ENCODE data around the gene CDK11B.
A peak's percentile ranks its signal among the peaks of the same experiment; 100 is the strongest.
"Not testable (repeated sequence)": the region's sequence is repeated elsewhere in the genome, so short reads cannot be mapped to it uniquely, and the experiment has no call there.

The CDK11B gene

DNA sequence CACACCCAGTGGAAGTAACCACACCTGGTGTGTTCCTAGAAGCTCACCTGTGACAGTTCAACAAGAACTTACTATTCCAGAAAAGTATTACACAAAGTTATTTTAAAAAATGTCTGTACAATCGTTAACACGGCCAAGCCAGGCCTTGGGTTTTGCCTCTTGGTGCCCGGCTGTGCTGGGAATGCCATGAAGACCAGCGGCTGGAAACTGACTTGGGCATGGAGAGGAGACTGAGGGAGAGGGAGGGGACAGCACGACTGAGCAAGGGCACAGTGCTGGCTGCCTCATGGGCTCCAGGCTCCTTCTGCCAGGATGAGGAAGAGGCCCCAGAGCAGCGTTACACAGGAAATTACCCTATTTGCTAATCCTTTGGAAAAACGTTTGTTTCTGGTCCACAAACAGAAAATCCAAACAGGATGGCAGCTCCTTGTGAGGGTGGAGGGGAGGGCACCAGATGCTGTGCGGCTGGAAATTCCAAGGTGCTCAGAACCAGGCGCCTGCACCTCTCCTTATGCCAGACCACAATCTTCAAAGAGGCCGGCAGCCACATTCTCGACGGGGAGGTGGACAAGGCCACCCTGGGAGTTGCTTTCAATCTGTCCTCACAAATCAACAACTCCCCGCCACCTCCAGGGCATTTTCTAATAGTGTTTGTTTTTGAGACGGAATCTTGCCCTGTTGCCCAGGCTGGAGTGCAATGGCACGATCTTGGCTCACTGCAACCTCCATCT lies 4.2 kb upstream of the CDK11B start:
- DNase-seq (ENCODE audit: extremely low read depth in 1 of 2, low read depth in 1 of 2) = not testable (repeated sequence)

DNA sequence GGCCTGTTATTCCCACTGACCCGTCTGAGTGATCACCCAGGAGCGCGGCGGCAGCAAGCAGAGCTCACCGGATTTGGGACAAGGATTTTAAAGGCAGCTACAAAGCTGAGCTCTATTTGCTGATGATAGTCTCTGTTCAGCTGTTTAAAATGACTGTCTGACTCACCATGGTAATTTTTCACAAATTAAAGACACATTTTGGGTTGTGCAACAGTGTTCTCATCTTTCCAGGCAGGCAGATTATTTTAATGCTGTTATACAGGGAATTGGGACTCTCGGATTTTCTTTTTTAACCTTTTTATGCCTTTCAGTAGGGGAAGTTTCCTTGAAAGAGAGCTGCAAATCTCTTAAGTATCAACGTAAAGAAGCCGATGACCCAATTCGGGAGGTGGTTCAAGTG lies 3.6 kb upstream of the CDK11B start:
- not testable (repeated sequence) for DNase-seq (ENCODE audit: extremely low read depth in 1 of 2, low read depth in 1 of 2)

DNA sequence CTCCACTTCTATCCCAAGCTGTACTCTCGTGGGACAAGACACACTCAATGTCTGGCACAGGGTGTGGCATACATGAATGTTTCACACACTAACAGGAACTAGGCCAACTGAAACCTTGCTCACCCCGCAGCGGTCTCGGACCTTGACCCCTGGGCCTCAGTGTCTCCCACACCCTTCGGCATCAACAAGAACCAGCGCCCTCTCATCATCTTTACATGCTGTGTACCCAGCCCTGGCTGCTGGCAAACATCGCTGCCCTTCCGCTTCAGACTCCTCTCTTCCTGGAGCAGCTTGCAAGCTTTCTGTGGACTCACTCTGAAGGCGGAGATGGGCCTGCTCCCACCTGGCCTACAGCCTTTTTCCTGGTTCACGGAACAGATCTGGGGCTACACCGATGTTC lies 10.5 kb downstream of the CDK11B start:
- DNase-seq (ENCODE audit: extremely low read depth in 1 of 2, low read depth in 1 of 2) = not testable (repeated sequence)

DNA sequence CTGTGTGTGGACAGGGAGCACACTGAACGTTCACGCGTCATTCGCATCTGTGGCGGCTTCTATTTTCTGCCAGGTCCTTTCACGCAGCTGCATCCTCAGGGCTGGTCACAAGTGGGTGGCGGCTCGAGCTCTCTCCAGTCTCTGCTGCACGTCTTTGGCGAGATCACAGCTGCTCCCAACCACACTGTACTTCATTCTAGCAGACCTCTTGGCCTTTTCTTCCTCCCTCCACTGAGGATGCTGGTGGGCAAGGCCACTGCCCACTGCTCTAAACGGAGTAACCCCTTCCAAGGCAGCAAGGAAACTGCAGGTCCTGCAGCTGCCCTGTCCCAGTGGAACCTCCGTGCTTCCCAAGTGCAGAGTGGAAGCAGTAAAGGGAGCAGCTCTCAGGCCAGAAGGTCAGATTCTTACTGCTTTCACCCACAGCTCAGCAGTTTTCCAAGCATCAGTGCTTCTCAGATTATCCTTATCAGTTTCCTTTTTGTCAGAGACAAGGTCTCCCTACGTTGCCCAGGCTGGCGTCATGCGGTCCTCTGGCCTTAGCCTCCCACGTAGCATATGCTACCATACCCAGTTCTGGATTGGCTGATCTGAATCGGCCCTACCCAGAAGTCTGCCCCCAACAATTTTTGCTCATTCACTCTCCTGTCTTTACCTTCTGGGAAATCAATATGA lies 11.1 kb downstream of the CDK11B start:
- DNase-seq (ENCODE audit: extremely low read depth in 1 of 2, low read depth in 1 of 2) = not testable (repeated sequence)

DNA sequence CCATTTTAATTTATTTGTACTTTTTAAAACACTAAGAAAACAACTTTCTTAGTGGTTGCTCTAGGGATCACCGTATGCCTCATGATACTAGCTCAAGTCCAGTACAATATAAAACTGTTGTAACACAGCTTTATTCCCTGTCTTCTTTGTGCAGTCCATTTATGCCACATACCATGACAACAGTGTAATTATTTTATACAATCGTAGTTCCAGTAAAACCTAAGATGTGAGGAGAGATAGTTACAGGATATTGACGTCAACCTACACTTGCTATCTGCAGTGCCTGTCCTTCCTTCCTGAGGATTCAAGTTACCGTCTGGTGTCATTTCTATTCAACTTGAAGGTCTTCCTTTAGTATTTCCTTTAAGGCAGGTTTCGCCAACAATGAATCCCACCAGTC lies 12.5 kb downstream of the CDK11B start:
- not testable (repeated sequence) for DNase-seq (ENCODE audit: extremely low read depth in 1 of 2, low read depth in 1 of 2)

DNA sequence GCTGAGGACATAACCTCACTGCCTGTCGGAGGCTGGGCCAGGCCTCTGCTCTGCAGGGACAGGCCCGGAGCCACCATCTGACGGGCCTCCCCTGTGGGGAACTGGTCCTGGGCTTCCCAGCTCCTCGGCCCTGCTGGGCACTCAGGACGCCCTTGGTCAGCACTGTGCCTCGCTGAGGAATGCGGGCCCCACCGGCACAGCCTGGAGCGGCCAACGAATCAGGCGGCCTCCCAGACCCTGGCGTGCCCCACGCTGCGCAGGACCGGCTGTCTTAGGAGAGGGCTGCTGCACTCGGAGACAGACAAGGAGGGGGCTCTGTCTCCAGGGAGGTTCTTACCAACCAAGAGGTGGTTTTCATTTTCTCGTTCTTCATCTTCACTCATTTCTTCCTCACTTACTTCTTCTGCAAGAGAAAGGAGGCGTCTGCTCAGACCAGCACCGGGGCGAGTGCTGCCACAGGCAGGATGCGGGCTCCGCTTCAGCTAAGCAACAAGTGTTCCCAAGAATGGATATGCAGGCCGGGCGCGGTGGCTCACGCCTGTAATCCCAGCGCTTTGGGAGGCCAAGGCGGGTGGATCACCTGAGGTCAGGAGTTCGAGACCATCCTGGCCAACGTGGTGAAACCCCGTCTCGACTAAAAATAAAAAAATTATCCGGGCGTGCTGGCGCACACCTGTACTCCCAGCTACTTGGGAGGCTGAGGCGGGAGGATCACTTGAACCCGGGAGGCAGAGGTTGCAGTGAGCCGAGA lies 17.9 kb downstream of the CDK11B start:
- not testable (repeated sequence) for DNase-seq (ENCODE audit: extremely low read depth in 1 of 2, low read depth in 1 of 2)

DNA sequence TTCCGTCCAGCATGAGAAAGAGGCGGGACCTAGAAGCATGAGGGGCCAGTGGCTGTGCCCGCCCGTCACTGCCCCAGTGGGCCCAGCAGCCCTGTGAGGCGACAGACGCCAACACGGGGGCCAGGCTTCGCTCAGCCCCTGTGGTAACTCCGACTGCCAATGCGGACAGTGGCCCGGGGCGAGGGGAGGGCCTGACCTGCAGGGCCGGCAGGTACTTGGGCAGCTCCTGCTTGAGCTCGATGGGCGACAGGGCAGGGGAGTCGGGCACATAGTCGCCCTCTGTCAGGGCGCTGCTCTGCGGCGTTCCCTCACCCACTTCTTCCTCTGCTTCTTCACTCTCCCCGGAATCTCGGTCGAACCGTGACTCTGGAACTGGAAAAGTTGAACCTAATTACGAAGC lies 18.7 kb downstream of the CDK11B start:
- not testable (repeated sequence) for DNase-seq (ENCODE audit: extremely low read depth in 1 of 2, low read depth in 1 of 2)

DNA sequence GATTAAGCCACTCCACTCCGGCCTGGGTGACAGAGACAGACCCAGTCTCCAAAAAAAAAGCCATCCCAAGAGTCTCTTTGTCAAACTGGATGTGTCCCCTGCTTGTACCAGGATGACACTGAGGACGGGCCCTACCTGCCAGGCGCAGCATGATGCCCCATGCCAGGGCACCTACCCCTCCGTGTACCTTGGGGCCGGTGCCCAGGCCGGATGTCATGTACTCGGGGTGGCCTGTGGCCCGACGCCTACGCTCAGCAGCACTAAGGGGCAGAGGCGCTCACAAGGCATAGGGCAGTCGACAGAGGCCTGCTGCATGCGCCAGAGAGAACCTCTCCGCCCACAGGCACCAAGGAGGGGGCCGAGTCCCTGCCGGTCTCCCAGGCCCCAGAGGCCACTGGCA lies 19.4 kb downstream of the CDK11B start:
- not testable (repeated sequence) for DNase-seq (ENCODE audit: extremely low read depth in 1 of 2, low read depth in 1 of 2)

DNA sequence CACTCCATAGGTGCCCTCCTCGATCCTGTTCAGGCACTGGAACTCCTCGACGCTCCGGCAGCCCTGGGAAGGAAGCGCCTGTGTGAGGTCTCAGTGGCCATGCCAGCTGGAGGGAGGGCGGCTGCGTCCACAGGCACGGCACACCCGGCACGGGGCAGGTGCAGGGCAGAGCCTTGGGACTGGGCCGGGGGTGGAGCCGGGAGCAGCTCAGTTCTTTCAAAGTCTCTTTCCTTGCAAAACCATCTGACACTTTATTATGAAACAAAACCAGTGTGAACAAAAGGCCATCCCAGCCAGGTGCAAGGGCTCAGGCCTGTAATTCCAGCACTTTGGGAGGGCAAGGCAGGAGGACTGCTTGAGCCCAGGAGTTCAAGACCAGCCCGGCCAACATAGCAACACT lies 20.3 kb downstream of the CDK11B start:
- not testable (repeated sequence) for DNase-seq (ENCODE audit: extremely low read depth in 1 of 2, low read depth in 1 of 2)

DNA sequence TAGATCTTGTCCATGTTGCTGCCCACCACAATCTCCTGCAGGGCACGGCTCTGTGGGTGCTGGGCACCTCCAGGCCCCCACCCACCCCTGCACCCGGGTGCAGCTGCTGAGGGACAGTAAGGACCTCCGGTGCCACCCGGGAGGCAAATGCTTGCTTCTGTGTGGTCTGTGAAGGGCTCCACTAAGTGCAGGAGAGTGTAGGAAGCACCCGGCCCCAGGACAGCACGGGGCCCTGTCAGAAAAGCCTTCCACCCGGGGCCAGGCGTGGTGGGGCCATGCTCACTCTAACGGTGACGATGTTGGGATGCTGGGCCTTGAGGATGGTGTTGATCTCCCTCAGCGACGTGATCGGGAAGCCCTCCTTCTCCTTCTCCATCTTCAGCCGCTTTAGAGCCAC lies 21.3 kb downstream of the CDK11B start:
- DNase-seq (ENCODE audit: extremely low read depth in 1 of 2, low read depth in 1 of 2) = not testable (repeated sequence)

DNA sequence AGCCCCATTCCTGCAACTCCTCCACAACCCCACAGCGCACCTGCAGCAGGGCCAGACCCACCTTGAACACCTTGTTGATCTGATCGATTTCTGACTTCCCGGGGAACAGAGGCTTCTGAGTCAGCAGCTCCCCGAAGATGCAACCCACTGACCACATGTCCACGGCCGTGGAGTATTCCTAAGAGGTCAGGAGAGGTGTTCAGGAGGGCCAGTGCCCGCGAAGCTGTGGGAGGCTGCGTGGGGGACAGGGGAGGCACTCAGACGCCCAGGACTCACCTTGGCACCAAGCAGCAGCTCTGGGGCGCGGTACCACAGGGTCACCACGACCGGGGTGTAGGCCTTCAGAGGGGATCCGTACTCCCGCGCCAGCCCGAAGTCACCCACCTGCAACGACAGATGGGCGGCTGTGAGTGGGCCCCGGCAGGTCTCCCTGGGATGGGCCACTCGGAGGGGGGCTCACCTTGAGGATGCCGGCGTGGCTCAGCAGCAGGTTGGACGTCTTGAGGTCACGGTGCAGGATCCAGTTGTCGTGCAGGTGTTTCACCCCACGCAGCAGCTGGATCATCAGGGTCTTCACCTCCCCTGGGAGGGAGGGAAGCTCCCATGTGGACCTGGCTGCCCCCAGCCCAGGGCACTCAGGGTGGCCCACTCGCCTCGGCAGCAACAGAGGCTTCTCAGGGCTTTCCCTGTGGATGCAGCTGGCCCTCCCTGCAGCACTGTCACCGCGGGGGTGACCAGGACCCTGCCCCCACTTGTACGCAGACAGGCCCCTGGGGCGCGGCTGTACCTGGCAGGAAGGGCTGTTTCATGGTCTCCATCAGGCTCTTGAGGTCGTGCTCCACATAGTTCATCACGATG lies 22.0 kb downstream of the CDK11B start:
- DNase-seq (ENCODE audit: extremely low read depth in 1 of 2, low read depth in 1 of 2) = not testable (repeated sequence)

DNA sequence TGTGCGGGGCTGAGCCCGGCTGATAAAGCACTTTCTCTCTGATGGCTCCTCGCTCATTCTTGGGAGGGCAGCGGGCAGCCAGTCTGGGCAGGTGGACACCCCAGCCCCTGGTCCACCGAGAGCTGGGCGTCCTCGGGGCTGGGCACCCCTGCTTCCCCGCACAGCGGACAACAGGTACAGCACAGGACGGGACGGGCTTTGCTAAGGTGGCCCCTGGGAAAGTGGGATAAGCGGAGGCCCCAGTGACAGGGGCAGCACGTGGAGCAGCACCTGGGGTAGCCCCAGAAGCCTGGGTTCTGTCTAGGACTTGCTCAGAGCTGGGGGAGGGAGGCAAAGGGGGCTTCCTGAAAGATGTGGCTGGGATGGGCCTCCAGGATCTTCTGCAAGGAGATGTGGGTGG lies 24.2 kb downstream of the CDK11B start:
- DNase-seq (ENCODE audit: extremely low read depth in 1 of 2, low read depth in 1 of 2) = not testable (repeated sequence)

DNA sequence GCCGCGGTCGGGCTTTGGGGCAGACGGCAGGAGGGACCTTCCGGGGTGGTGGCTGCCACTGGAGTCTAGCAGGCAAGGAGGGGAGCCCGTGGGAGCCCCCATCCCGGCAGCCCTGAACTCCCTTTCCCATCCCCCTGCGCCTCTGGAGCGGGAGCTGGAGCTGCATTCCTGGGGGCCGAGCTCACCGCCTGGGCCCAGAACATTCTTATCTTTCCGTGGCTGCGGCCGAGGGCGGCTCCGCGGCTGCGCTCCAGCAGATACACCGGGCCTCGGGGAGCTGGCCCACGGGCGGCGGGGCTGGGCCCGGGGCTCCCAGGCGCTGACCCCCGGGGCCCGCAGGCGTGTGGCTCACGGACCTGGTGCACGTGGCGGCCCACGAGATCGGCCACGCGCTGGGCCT lies 25.4 kb downstream of the CDK11B start:
- not testable (repeated sequence) for DNase-seq (ENCODE audit: extremely low read depth in 1 of 2, low read depth in 1 of 2)

DNA sequence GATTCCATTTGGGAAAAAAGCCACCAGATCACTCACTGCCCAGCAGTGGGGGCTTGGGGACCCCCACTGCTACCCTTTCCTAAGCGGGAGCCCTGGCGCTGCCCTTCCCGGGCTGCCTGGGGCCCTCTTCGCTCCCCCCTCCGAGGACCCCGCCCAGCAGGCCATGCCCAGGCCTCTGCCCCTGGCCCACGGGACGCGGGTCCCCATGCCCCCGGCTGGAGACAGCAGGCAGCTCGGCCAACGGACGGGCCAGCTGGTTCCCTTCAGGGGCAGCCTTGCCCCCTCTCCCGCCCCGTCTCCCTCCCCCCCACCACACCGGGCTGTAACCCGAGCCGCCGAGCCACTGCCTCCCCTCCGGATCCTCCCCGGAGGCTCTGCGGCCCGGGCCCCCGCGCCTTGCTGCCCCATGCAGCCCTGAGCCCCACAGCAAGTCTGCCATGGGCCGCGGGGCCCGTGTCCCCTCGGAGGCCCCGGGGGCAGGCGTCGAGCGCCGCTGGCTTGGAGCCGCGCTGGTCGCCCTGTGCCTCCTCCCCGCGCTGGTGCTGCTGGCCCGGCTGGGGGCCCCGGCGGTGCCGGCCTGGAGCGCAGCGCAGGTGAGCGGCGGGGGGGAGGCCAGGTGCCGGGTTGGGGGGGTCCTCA lies 26.9 kb downstream of the CDK11B start, which contains the start of gene MMP23B:
Gene MMP23B, plus strand, starts transcription at position 392 of the 639 bp plus-strand sequence. Its CDS starts 46 bp downstream, at position 438.
- no peak for DNase-seq (ENCODE audit: extremely low read depth in 1 of 2, low read depth in 1 of 2)

DNA sequence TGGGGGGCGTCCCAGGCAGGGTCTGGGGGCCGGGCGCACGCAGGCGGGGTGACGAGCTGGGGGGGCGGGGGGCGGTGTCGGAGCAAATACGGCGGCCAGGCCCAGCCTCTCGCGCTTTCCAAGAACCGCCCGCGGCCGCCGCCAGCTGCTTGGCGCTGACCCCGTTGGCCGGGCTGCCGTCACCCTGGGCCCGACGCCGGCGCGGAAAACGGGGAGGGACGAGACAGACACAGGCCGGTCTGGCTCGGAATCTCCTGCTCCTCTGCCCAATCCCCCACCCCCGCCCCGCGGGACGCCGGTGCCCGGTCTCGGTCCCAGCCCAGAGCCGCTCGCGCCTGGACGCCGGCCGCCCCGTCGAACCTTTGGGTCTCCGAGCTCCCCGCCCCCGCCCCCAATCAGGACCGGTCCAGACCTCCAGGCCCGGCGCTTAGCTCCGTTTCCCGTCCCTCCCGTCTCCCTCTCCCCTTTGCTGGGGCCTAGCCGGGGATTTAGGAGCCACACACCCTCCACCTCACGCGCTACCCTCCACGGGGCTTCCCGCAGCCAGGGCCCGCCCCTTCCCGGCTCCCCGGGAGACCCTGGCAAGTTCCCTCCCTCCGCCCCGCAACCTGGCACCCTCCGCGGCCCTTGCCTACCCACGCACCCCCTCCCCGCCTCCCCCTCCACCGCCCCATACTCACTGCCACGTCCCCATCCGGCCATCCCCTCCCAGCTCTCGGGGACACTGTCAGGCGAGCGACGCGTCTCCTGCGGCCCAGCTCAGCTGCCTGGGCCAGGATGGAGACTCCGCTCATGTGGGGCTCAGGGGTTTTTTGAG lies 27.6 kb downstream of the CDK11B start:
- DNase-seq (ENCODE audit: extremely low read depth in 1 of 2, low read depth in 1 of 2) = no peak

DNA sequence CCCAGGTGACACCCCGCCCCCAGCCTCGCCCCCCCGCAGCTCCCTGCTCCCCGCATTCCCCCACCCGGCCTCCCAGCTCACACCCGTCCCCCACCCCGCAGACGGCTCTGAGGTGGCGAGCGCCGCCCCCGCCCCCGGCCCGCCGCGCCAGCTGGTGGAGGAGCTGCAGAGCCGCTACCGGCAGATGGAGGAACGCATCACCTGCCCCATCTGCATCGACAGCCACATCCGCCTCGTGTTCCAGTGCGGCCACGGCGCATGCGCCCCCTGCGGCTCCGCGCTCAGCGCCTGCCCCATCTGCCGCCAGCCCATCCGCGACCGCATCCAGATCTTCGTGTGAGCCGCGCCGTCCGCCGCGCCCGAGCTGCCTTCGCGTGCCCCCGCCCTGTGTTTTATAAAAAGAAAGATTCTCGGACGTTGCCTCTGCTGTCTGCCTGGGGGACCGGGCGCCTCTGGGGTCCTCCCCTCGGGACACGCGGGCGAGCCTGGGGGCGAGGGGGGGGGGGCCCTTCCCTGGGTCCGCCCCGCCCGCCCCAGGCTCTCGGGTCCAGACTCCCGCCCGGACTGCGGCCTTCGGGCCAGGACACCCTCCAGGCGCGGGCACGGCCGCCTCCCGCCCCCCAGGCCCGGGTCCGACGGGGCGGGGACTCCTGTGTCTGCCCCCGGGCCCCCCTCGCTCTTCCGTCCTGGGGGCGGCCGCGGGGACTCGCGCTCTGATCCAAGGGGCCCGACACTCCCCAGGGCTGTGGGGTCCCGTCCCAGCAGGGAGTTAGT lies 28.4 kb downstream of the CDK11B start:
- peak; percentile 84 to 86 for DNase-seq (ENCODE audit: extremely low read depth in 1 of 2, low read depth in 1 of 2)

DNA sequence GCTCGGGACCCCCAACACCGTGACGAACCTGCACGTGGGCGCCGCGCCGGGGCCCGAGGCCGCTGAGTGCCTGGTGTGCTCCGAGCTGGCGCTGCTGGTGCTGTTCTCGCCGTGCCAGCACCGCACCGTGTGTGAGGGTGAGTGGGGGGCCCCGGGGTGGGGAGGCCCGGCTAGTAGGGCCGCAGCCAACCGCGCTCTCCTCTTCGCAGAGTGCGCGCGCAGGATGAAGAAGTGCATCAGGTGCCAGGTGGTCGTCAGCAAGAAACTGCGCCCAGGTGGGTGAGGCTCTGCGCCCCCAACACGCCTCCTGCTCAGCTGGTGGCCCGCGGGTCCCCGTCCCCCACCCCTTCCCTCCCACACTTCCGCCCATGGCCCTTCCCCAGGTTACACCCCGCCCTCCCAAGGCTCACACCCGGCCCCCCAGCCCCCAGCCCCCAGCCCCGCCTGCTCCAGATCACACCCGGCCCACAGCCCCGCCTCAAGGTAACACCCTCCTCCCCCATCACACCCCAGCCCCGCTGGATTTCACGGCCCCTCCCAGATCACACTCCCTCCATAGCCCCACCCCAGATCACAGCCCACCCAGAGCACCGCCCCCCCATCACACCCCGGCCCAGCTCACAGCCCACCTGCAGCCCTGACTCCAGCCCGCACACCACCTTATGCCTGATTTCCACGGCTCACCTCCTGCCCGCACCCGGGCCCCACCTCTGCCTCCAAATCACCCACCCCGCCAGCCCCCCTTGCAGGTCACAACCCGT lies 29.2 kb downstream of the CDK11B start:
- peak in 1 of 2 donors; percentile 66 for DNase-seq (ENCODE audit: extremely low read depth in 1 of 2, low read depth in 1 of 2)

Data from stimulated activated CD8-positive, alpha-beta memory T cell treated with anti-CD3 and anti-CD28 coated beads, Interleukin-7, amount 100 ng/mL, for 48 hours (primary cell).